ENCODE measurements around the gene PLP2. TPM values are rescaled to one million over a fixed set of nuclear protein-coding genes. Genes with fewer than 3 reads are reported as not detected.

PLP2 gene
- total and polyA plus RNA-seq, 2 of the 13 experiments (the other 11 are each of a cell fraction or from before 2014, with no cell fraction given): 0.40 to 3.6 TPM

- 0 out of 2 replicates have a peak, but pooled peaks have one; percentile 23 for TF ChIP-seq YEATS4 (CRISPR knock-in tag; IDR thresholded peaks at IDR 0.05; ENCODE audit: borderline replicate concordance)
- no peak for TF ChIP-seq POLR2AphosphoS2 (IDR thresholded peaks at IDR 0.05; ENCODE audit: low read depth, low read length)
- no peak for TF ChIP-seq ZBTB21 (CRISPR knock-in tag; IDR thresholded peaks at IDR 0.05)
- TF ChIP-seq ZNF367 (CRISPR knock-in tag; IDR thresholded peaks at IDR 0.05; ENCODE audit: borderline replicate concordance): no peak
- TF ChIP-seq KLF12 (CRISPR knock-in tag; IDR thresholded peaks at IDR 0.05; ENCODE audit: borderline replicate concordance): no peak
- TF ChIP-seq, protein P1, sequence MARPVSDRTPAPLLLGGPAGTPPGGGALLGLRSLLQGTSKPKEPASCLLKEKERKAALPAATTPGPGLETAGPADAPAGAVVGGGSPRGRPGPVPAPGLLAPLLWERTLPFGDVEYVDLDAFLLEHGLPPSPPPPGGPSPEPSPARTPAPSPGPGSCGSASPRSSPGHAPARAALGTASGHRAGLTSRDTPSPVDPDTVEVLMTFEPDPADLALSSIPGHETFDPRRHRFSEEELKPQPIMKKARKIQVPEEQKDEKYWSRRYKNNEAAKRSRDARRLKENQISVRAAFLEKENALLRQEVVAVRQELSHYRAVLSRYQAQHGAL (CRISPR knock-in tag; IDR thresholded peaks at IDR 0.05; ENCODE audit: not compliant biosample characterization): no peak
Measured at GRCh38 chrX:49186125-49187027, 14.7 kb downstream of the PLP2 start, which contains the start of gene PRICKLE3 (continued).

DNA sequence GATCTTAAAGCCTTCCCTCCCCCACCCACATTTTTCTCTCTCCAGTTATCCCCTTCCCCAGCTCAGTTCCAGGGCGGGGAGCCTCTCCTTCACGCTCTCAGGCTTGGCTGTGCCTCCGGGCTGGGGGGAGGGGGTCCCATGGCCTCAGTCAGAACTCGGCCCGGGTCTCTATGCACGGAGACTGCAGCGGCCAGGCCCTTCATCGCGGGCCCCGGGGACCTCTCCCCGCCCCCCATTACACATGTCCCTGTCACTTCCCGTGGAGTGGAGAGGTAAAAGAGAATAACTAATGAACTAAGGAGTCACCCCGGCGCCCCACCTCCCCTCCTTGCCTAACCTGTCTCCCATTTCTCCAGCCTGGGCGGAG is 15.3 kb downstream of the PLP2 start:
- POLR2A ChIA-PET: interaction anchor here (0.6 kb wide), 1 partner anchor 19 kb away, joined by 3 read pairs; no protein-coding TSS in a partner anchor
- Histone ChIP-seq H3K4me3 (replicated peaks in 1 of 3; ENCODE audit: insufficient read depth in 1 of 3, low read depth in 2 of 3, low read length in 3 of 3) (no peak overlapping the region), H3K4me1 (ENCODE audit: insufficient read depth, low read length) (peaks cover 33% of the 10 kb centered on the region), H3K4me2 (ENCODE audit: low read depth, low read length) (no peak overlapping the region), H3K27ac (ENCODE audit: extremely low read length, insufficient read depth, low read length) (no peak overlapping the region), H4K20me1 (ENCODE audit: insufficient read depth, low read length) (no peaks in the 10 kb centered on the region), H3K27me3 (ENCODE audit: control insufficient read depth in 1 of 2, insufficient read depth in 2 of 2, low read length in 2 of 2) (no peaks in the 10 kb centered on the region), H2AFZ (ENCODE audit: low read length) (no peak overlapping the region), H3K36me3 (replicated peaks in 1 of 2; ENCODE audit: control insufficient read depth in 1 of 2, insufficient read depth in 2 of 2, low read length in 2 of 2) (no peaks in the 10 kb centered on the region; a peak in 1 of 5 replicates), H3K79me2 (ENCODE audit: insufficient read depth, low read length) (no peaks in the 10 kb centered on the region), H3K9ac (ENCODE audit: insufficient read depth, low read depth, low read length) (no peak overlapping the region), H3K9me3 (ENCODE audit: low read length) (no peaks in the 10 kb centered on the region)
- in situ Hi-C loops (cut with HindIII; ENCODE audit: extremely low pct_ligation_motif_present, low pct_unique_long_range_greater_than_20kb): loop anchor here (5.0 kb wide), 1 partner anchor 65 kb away; the partner anchor contains the start of gene GPKOW
- intact Hi-C loops (cut with micrococcal nuclease; ENCODE audit: unreplicated experiment): loop anchor here (5.0 kb wide), 1 partner anchor 450 kb away; no protein-coding TSS in a partner anchor
- CTCF ChIA-PET (ENCODE audit: low intra/inter-chr PET ratio, low total read pairs): no interaction called here
- no peak for TF ChIP-seq ZNF772 (CRISPR knock-in tag; IDR thresholded peaks at IDR 0.05)
- TF ChIP-seq, protein P2, sequence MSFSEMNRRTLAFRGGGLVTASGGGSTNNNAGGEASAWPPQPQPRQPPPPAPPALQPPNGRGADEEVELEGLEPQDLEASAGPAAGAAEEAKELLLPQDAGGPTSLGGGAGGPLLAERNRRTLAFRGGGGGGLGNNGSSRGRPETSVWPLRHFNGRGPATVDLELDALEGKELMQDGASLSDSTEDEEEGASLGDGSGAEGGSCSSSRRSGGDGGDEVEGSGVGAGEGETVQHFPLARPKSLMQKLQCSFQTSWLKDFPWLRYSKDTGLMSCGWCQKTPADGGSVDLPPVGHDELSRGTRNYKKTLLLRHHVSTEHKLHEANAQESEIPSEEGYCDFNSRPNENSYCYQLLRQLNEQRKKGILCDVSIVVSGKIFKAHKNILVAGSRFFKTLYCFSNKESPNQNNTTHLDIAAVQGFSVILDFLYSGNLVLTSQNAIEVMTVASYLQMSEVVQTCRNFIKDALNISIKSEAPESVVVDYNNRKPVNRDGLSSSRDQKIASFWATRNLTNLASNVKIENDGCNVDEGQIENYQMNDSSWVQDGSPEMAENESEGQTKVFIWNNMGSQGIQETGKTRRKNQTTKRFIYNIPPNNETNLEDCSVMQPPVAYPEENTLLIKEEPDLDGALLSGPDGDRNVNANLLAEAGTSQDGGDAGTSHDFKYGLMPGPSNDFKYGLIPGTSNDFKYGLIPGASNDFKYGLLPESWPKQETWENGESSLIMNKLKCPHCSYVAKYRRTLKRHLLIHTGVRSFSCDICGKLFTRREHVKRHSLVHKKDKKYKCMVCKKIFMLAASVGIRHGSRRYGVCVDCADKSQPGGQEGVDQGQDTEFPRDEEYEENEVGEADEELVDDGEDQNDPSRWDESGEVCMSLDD (CRISPR knock-in tag; IDR thresholded peaks at IDR 0.05; ENCODE audit: borderline replicate concordance): no peak
- TF ChIP-seq ZBTB42 (CRISPR knock-in tag; IDR thresholded peaks at IDR 0.05): no peak
- no peak for TF ChIP-seq HNRNPH1 (optimal IDR thresholded peaks at IDR 0.05; ENCODE audit: low read depth, low read length)
- no peak for TF ChIP-seq SRF (IDR thresholded peaks at IDR 0.05; ENCODE audit: low read depth, low read length)
- no peak for TF ChIP-seq RXRB (CRISPR knock-in tag; IDR thresholded peaks at IDR 0.05; ENCODE audit: borderline replicate concordance)
- TF ChIP-seq, protein P3, sequence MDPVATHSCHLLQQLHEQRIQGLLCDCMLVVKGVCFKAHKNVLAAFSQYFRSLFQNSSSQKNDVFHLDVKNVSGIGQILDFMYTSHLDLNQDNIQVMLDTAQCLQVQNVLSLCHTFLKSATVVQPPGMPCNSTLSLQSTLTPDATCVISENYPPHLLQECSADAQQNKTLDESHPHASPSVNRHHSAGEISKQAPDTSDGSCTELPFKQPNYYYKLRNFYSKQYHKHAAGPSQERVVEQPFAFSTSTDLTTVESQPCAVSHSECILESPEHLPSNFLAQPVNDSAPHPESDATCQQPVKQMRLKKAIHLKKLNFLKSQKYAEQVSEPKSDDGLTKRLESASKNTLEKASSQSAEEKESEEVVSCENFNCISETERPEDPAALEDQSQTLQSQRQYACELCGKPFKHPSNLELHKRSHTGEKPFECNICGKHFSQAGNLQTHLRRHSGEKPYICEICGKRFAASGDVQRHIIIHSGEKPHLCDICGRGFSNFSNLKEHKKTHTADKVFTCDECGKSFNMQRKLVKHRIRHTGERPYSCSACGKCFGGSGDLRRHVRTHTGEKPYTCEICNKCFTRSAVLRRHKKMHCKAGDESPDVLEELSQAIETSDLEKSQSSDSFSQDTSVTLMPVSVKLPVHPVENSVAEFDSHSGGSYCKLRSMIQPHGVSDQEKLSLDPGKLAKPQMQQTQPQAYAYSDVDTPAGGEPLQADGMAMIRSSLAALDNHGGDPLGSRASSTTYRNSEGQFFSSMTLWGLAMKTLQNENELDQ (CRISPR knock-in tag; IDR thresholded peaks at IDR 0.05; ENCODE audit: borderline replicate concordance): no peak
- TF ChIP-seq ATF1 (CRISPR knock-in tag; IDR thresholded peaks at IDR 0.05): no peak
- TF ChIP-seq SAFB2 (CRISPR knock-in tag; IDR thresholded peaks at IDR 0.05; ENCODE audit: borderline replicate concordance, low read depth): no peak
- no peak for TF ChIP-seq ZNF678 (CRISPR knock-in tag; IDR thresholded peaks at IDR 0.05)
- 81% methylated on average over 13 of the region's 15 CpGs for WGBS (ENCODE audit: low lambda C conversion rate)
- ATAC-seq: no peak
- no peak for DNase-seq (ENCODE audit: low spot score)
- FAIRE-seq: no peak
- no TSS peak for BruUV-seq (replicated peaks)
